ENCODE results near the gene PITPNC1. TPM values are rescaled to one million over a fixed set of nuclear protein-coding genes. Genes with fewer than 3 reads are reported as not detected.
A peak's percentile ranks its signal among the peaks of the same experiment; 100 is the strongest.

PITPNC1 gene
- total RNA-seq (2021; ENCODE audit: unreplicated experiment) (20.8 TPM), Bru-seq, nascent RNA (percentile 62 among the genes with signal in this experiment), BruChase-seq, experiment 1, labeled RNA remaining after a 2-hour chase (percentile 52 among the genes with signal in this experiment), BruChase-seq, experiment 2, labeled RNA remaining after a 6-hour chase (percentile 59 among the genes with signal in this experiment)
- polyA plus RNA-seq (2012; ENCODE audit: insufficient read length): 25.2 TPM
- long read RNA-seq, partial matches to known transcripts: 3 of 64 reads
- long read RNA-seq, other reads (novel, unspliced or antisense): 61 of 64 reads

GRCh38 chr17:67376737-67377487 lies at the start of gene PITPNC1:
PITPNC1 (plus strand) TSS chr17:67377281.
- no TSS peak for BruUV-seq (replicated peaks)
- in situ Hi-C loops (cut with HindIII; ENCODE audit: low pct_unique_long_range_greater_than_20kb, low sequenced_read_pairs): no loop called here
- no peak for DNase-seq (ENCODE audit: low read depth, low spot score)

GRCh38 chr17:67328026-67328425 lies 49.1 kb upstream of the PITPNC1 start:
- POLR2A ChIA-PET: no interaction called here
- Histone ChIP-seq H3K27ac (ENCODE audit: low read length) (no peak overlapping the region), H3K27me3 (ENCODE audit: control insufficient read depth, insufficient read depth, low read length) (no peaks in the 10 kb centered on the region), H3K4me3 (ENCODE audit: low read depth in 2 of 2, low read length in 2 of 2) (no peak overlapping the region), H3K36me3 (ENCODE audit: control insufficient read depth, insufficient read depth, low read length) (no peaks in the 10 kb centered on the region), H3K4me1 (ENCODE audit: control insufficient read depth, insufficient read depth, low read length) (no peaks in the 10 kb centered on the region), H3K9me3 (ENCODE audit: control insufficient read depth, insufficient read depth, low read depth, low read length) (no peaks in the 10 kb centered on the region)
- no peak for DNase-seq (ENCODE audit: low read depth, low spot score)
- intact Hi-C loops (cut with micrococcal nuclease; ENCODE audit: unreplicated experiment): no loop called here
- ATAC-seq: no peak
- CTCF ChIA-PET: no interaction called here
- in situ Hi-C loops (cut with HindIII; ENCODE audit: low pct_unique_long_range_greater_than_20kb, low sequenced_read_pairs): no loop called here
- TF ChIP-seq POLR2AphosphoS5 (IDR thresholded peaks at IDR 0.05; ENCODE audit: low read depth, low read length): no peak
- no peak for TF ChIP-seq TCF7L2 (IDR thresholded peaks at IDR 0.05; ENCODE audit: low read depth, low read length)
- no peak for TF ChIP-seq SIN3A (IDR thresholded peaks at IDR 0.05; ENCODE audit: borderline replicate concordance, insufficient read depth, low read depth, low read length)
- TF ChIP-seq, protein P1, sequence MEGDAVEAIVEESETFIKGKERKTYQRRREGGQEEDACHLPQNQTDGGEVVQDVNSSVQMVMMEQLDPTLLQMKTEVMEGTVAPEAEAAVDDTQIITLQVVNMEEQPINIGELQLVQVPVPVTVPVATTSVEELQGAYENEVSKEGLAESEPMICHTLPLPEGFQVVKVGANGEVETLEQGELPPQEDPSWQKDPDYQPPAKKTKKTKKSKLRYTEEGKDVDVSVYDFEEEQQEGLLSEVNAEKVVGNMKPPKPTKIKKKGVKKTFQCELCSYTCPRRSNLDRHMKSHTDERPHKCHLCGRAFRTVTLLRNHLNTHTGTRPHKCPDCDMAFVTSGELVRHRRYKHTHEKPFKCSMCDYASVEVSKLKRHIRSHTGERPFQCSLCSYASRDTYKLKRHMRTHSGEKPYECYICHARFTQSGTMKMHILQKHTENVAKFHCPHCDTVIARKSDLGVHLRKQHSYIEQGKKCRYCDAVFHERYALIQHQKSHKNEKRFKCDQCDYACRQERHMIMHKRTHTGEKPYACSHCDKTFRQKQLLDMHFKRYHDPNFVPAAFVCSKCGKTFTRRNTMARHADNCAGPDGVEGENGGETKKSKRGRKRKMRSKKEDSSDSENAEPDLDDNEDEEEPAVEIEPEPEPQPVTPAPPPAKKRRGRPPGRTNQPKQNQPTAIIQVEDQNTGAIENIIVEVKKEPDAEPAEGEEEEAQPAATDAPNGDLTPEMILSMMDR (IDR thresholded peaks at IDR 0.05): no peak
- TF ChIP-seq, protein P2, sequence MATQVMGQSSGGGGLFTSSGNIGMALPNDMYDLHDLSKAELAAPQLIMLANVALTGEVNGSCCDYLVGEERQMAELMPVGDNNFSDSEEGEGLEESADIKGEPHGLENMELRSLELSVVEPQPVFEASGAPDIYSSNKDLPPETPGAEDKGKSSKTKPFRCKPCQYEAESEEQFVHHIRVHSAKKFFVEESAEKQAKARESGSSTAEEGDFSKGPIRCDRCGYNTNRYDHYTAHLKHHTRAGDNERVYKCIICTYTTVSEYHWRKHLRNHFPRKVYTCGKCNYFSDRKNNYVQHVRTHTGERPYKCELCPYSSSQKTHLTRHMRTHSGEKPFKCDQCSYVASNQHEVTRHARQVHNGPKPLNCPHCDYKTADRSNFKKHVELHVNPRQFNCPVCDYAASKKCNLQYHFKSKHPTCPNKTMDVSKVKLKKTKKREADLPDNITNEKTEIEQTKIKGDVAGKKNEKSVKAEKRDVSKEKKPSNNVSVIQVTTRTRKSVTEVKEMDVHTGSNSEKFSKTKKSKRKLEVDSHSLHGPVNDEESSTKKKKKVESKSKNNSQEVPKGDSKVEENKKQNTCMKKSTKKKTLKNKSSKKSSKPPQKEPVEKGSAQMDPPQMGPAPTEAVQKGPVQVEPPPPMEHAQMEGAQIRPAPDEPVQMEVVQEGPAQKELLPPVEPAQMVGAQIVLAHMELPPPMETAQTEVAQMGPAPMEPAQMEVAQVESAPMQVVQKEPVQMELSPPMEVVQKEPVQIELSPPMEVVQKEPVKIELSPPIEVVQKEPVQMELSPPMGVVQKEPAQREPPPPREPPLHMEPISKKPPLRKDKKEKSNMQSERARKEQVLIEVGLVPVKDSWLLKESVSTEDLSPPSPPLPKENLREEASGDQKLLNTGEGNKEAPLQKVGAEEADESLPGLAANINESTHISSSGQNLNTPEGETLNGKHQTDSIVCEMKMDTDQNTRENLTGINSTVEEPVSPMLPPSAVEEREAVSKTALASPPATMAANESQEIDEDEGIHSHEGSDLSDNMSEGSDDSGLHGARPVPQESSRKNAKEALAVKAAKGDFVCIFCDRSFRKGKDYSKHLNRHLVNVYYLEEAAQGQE (IDR thresholded peaks at IDR 0.05; ENCODE audit: insufficient read depth in 1 of 2, low read depth in 2 of 2, low read length in 1 of 2): no peak
- no TSS peak for BruUV-seq (replicated peaks)

More at GRCh38 chr17:67376737-67377487, at the start of gene PITPNC1:
- intact Hi-C loops (cut with micrococcal nuclease; ENCODE audit: unreplicated experiment): loop anchor here (5.0 kb wide), 1 partner anchor 225 kb away; no protein-coding TSS in a partner anchor
- H3K36me3 ChIP-seq (ENCODE audit: control insufficient read depth, insufficient read depth, low read length): peaks cover 4% of the 10 kb centered on the region
- peaks cover 12% of the 10 kb centered on the region for H3K4me1 ChIP-seq (ENCODE audit: control insufficient read depth, insufficient read depth, low read length)
- POLR2A ChIA-PET: interaction anchor here (0.7 kb wide), 1 partner anchor 28 kb away, joined by 19 read pairs; no protein-coding TSS in a partner anchor
- H3K9me3 ChIP-seq (ENCODE audit: control insufficient read depth, insufficient read depth, low read depth, low read length): no peaks in the 10 kb centered on the region
- H3K27ac ChIP-seq (ENCODE audit: low read length): peak within 1 kb of the TSS; percentile 70
- CTCF ChIA-PET: interaction anchor here (0.7 kb wide), 1 partner anchor 74 kb away, joined by 3 read pairs; no protein-coding TSS in a partner anchor
- TF ChIP-seq POLR2AphosphoS5 (IDR thresholded peaks at IDR 0.05; ENCODE audit: low read depth, low read length) (peak; percentile 22; the same call in 1 of the 2 replicates), SIN3A (IDR thresholded peaks at IDR 0.05; ENCODE audit: borderline replicate concordance, insufficient read depth, low read depth, low read length) (0 out of 2 replicates have a peak, but pooled peaks have one; percentile 24), TCF7L2 (IDR thresholded peaks at IDR 0.05; ENCODE audit: low read depth, low read length) (no peak)
- TF ChIP-seq, protein P2 (IDR thresholded peaks at IDR 0.05; ENCODE audit: insufficient read depth in 1 of 2, low read depth in 2 of 2, low read length in 1 of 2): no peak
- TF ChIP-seq, protein P1 (IDR thresholded peaks at IDR 0.05): no peak
- peak; percentile 89 for ATAC-seq
- H3K27me3 ChIP-seq (ENCODE audit: control insufficient read depth, insufficient read depth, low read length): no peaks in the 10 kb centered on the region
- peak within 1 kb of the TSS; percentile 80 to 85 for H3K4me3 ChIP-seq (ENCODE audit: low read depth in 2 of 2, low read length in 2 of 2)

Measured in Panc1 (cell line).